HG03521 (cell line): ENCODE data around the gene CREB1.

ENCODE experiments used
- ATAC-seq: cut with Tn5 transposase; IDR thresholded peaks from one replicate; pipeline ENCODE4 v1.9.1; 2021; ENCODE audit warnings: mild to moderate bottlenecking, moderate library complexity; ENCODE audit not compliant: unreplicated experiment

Gene CREB1

DNA sequence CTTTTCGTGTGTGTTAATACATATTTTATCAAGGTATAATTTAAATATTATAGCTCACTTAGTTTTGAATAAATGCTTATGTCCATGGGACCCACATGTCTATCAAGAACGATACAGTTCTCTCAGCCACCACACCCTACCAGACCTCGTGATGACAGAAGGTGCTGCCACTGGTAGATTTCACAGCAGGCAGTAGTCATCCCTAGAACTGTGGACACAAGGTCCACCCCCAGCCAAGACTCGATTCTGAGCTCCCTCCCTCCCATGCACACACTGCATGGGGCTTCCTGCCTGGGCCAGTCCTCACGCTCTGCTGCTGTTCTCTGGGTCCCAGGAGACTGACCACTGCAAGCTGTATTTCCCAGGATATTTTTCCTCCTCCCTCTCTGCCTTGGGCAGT, 26.5 kb upstream of the CREB1 start:
- ATAC-seq: peak; percentile 76

DNA sequence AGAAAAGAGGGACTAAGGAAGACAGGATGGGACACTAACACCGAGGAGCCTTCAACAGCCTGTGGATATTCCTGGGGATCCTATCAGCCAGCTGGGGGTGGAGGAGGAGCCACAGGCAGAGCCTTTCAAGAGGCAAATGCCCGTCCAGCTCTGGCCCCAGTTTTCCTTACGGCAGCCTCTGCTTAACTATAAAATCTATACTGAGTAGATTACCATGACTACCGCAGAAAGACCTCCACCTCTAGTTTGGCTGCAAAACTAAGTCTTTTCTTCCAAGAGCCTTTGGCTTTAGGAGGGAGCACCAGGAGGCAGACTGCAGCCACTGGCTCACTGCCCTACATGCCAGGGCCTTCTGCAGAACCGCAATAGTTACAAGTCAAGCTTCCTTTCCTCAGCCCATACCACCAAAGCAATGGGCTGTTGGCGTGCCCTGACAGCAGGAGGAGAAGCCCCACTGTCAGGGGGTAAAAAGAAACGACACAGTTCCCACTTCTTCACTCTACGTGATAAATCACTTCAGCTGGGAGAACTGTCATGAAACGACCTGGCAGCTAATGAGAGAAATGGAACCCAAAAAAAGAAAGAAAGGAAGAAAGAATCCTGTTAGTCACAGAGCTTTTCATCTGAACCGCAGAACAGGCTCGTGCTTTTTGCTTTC, 25.1 kb upstream of the CREB1 start:
- no peak for ATAC-seq

DNA sequence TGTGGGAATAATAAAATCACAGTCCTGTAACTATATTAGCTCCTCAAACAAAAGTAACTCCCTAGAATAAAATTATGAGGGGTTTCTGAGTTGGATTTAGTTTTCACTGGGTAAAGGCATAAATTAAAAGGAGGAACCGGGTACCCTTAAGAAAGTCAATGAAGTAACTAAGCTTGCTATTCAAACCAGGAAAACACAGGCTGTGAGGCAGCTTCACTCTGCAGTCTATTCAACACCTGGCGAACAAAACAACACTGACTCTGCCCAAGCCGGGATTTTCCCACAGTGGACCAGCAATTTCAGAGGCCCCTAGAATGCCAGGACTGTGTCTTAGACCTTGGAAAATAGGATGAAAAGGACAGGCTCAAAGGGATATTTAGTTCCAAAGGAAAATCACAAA, 24.6 kb upstream of the CREB1 start:
- ATAC-seq: no peak

DNA sequence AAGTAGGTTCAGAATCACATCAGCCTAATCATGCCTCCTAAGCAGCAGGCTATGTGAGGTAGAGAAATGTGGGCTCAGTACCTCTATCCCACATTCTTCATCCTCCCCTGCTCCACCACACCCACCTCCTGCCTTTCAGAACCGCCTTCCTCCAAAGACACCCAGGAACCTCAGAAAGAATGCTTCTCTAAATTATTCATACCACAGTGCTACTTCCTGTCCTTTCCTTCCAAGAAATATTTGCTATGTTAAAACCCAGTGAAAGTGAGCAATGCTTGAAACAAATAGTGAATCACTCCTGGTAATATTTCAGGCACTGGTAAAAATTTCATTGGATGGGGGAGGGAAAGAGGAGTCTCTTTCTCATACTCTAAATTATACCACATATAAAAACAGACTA, 24.0 kb upstream of the CREB1 start:
- no peak for ATAC-seq

DNA sequence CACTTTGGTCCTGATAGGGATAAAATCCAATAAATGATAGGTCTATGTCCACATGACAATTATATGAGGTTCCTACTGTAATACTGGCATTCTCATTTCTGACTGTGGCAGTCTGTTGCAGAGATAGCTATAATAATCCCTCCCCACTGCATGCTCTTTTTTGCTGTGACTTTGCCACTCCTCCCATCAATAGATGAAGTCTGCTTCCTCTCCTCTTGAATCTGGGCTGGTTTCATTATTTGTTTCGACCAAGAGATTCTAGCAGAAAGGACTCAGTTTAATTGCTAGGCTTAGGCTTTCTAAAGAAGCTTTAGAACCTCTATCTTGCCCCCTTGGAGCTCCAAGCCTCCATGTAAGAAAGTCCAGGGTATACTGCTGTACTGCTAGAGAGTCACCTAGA, 23.3 kb upstream of the CREB1 start:
- peak; percentile 30 for ATAC-seq

DNA sequence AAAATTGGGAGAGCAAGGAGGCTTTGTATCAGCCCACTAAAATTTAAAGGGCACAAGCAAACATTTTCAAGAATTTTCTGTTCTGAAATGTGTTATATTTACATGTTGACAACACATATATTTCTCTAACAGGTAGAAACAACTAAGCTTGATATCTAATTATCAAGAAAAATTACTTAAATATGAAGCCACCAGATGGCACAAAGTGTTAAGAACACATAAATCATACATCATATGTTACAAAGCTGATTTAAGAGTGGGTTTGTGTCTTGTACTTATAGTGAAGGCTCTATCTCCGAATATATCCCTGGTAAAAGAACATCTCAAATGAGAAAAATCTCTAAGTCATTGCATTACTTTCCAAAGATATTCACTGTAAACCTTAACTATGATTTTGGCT, 19.6 kb upstream of the CREB1 start:
- ATAC-seq: no peak

DNA sequence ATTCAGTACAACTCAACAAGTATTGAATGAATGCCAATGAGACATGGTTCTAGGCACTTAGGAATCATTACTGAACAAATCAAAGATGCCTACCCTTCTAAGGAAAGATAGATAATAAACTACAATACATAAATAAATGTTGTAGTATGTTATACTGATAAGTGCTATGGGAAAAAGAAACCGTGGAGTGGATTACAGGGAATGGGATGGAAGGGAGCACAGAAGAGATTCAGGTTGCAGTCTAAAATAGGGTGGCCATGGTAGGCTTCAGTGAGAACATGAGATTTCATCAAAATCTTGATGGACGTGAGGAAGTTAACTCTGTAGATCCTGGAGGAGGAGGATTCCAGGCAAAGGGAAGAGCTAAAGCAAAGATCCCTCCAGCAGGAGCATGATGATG, 17.9 kb upstream of the CREB1 start:
- no peak for ATAC-seq

DNA sequence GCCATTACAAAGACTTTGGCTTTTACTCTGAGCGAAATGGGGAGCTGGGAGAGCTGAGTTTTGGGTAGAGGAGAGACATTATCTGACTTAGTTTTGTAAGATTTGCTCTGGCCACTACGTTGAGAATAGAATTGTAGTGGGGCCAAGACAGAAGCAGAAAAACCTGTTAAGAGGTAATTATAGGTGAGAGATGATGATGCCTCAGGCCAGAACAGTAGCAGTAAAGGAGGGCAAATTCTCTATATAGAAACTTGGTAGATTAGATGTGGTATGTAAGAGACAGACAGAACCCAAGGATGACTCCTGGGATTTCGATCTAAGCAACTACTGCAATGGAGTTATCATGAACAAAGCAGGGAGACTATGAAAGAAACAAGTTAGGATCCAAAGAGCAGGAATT, 17.4 kb upstream of the CREB1 start:
- ATAC-seq: no peak

DNA sequence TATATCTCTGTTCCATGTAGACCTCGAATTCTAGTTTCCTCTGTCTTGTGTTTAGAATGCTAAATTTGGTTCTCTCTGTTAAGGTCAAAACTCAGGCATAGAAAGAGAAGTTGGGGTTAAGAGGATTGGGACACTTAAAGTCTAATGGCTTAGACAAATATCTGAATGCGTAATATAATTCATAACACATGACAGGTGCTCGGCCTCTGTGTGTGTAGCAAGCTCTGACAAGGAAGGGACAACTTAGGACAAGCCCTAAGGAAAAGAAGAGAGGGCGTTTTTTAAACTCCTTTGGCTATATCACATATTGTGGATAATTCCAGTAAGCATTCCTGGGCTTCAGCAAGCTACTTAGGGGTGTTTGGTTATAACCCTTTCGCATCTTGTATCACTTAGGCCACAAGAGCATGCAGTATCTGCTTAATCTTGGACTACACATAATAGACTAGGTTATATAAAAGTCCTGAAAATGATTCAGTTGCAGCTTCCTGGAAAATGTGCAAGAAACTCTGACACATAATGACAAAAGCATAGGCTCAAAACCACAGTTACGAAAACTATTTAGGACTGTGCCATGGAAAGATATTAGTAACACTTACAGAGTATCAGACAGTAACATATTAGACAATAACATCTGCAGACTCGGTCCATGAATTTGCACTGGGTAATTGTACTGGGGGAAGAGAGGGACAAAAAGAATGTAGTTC, 16.1 kb upstream of the CREB1 start:
- ATAC-seq: no peak

DNA sequence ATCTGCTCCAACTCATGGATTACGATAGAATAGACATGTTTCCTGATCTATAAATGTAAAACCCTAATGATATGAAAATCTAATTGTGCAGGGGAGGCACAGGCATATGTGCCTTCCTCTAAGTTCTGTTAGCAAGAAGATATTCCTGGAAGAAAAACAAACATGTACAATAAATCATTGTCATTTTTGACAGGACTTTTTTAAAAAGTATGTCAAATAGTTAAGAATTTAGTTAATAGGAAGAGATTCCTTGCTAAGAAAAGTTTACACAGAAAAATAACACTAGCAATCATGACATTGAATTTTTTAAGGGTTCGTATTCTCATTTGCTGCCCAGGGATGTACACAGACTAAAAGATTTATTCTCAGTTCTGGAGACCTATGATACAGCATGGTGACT, 15.3 kb upstream of the CREB1 start:
- ATAC-seq: no peak

DNA sequence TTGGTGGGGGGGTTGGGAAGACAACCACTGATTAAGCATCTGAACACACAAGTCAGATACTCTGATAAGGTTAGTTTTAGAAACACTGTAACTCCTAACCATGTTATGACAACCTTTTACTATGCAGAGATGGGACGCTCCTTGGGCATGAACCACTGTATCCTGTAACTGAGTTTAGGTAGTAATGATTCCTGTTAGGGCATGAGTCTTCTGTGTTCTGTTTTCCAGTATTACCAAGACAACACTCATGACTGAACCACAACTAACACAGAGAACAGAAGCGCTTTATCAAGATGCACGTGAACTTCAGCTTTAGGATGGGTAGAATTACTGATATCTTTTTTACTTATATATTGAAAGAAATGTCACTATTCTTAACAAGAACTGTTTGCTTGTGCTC, 14.1 kb upstream of the CREB1 start:
- ATAC-seq: no peak

DNA sequence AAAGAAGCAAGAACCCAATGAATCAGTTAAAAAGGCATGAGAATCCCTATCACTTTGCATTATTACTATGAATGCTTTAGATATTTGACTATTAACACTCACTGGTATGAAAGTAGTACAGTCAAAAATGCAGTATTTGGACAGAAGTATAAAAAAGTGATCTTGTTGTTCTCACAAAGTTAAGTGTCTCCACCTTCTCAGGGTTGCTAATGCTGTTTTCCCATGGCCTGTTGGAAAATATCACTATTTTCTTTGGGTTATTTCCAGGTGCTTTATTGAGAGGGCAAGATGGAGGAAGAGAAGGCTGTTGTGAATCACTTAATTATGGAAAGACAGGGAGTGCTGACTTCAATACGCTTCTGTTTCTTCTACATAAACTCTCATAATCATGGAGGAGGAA, 13.6 kb upstream of the CREB1 start:
- no peak for ATAC-seq

DNA sequence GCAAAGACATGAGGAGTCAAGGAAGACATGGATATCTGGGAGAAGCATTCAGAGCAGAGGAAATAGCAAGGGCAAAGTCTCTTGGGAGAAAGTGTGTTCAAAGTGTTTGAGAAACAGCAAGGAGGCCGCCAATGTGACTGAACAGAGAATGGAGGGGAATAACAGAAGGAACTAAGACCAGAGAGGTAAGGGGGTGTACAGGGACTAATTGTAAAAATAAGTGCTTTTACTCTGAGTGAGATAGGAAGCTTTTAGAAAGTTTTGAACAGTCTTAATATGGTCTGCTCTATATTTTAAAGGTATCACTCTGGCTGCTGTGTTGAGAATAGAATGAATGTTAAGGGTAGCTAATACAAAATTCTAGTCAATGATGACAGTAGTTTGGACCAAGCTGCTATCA, 6.8 kb upstream of the CREB1 start:
- no peak for ATAC-seq

DNA sequence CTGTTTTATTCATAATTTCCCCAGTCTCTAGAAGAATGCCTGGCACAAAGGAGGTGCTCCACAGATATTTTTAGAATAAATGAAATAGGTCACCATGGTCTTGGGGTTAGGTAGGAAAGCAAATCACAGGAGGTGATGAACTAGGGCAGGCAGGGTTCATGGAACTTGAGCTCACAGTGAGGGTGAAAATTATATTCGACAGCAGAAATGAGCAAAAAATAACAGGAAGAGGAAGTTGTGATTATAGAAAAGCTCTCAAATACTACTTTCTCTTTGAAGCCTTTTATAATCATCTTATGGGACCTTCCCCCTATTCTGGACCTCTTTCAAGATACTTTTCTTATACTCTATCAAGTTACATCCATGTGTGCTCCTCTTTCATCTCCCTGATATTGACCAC, 4.5 kb upstream of the CREB1 start:
- no peak for ATAC-seq

DNA sequence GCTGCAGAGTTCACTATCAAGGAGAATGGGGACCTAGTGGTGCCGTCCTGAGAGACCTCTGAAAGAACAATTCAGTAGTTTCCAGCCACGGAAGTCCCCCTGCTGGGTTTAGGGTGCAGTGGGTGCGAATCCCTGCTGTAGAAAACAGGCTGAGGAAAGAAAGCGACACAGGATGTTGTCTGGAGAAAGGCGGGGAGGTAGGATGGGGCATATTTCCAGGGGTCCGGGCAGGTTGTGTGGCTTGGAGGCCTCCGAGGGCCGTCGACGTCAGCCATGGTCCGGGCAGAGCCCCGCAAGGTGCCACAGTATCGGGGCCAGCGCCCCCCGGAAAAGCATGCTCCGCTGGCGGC, 807 bp upstream of the CREB1 start:
- peak; percentile 3 for ATAC-seq

DNA sequence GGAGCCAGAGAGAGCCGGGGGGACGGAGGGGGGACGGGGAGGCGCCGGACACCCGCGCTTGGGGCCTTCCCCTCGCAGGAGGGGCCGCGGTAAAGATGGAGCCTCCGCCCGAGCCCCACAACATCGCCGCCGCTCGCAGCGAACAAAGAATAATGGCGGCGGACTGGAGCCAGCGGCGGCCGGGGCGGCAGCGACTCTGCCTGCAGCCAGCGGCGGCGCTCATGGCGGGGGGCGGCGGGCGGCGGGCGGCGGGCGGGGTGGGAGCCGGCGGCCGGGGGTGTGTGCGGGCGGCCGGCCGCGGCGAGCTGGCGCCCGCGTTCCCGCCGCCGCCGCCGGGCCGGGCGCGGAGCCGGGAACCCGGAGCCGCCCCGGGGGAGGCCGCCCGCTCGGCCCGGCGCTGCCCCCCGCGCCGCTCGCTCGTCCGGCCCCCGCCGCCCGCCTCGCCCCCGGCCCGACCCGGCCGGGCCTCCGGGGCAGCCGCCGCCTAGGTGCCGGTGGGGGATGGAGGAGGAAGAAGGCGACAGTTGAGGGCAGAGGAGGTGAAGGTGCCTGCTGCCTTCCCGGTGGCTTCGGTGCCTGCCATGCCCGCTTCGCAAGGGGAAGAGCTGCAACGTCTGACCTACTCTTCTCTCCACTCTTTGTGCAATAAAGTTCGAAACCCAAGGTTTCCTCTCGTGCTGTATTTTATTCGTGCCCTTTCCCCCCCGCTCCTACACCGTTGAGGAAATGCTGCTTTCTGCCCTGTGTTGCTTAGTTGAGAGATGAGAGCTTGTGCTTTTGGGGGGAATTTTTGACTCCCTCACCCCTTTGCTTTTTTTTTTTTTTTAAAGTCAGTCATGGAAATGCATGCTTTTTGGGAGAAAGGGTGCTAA, 634 bp downstream of the CREB1 start:
- ATAC-seq: peak; percentile 8

DNA sequence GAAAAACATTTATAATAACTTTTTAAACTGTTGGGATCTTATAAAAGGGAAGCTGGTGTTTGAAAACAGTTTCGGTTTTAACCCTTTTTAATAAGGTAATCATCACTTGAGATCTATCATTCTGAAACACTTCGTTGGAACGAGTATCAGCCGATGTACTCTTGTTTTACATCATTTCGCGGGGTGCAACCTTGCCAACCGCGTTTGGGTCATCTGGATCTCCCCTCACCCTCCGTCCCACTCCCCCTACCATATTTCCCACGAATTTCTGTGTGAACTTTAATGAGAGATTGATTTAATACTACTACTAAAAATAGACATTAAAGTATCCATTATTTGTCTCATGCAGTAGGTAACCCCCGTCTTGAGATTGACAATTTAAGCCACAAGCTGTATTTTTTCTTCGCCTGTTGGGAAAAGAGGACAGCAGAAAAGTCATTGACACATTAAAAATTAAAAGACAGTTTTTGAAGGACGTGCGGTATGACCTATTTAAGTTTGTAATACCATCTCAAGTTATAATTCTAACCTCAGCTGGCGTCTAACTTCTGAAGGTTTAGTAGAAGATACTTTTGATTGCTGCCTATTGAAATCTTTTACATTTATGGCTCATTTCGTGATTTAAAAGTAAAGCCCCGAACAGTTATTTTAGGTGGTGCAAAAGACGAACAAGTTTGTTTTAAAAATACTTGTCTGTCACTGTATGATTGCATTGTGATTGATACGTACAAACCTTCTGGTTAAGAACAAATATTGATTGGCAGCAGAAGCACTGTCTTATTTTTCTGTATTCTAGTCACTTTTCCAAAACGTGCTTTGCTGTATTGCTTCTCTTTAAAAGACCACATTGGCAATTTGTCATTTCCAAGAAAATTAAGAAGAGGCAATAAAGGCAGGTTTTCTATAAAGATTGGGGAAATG, 1.5 kb downstream of the CREB1 start:
- ATAC-seq: no peak

DNA sequence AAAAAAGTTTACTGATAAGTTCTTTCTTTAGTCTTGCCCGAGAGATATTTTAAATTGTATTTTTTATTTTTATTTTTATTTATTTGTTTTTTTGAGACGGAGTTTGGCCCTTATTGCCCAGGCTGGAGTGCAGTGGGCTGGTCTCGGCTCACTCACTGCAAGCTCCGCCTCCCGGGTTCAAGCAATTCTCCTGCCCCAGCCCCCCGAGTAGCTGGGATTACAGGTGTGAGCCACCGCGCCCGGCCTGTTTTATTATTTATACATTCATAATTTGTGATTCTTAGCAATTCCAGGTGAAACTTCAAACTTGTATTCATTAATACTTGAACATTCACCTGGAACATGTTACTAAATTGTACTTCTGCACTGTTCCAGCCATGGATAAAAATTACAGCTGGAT, 2.9 kb downstream of the CREB1 start:
- ATAC-seq: no peak

DNA sequence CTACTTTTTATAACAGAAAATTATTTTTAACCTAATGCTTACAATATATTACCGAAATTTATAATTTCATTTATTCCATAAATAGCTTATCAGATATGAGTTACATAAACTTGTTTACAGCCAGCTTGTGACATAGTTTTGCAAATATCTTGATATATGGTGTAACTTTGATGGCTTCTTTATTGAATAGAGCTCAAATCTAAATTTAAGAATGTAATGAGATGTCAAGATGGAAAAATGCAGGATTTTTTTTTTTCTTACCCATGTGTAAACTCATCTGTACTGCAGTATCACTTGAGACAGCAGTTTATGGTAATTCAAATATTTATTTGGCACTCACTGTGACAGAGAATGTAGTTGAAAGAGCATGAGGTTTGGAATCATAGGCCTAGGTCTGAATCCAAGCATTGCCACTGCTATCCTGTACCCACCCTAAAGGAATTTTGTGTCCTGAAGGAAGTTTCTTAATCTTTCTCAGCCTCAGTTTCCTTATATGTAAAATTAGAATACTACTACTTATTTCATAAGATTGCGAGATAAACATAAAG, 3.8 kb downstream of the CREB1 start:
- no peak for ATAC-seq

DNA sequence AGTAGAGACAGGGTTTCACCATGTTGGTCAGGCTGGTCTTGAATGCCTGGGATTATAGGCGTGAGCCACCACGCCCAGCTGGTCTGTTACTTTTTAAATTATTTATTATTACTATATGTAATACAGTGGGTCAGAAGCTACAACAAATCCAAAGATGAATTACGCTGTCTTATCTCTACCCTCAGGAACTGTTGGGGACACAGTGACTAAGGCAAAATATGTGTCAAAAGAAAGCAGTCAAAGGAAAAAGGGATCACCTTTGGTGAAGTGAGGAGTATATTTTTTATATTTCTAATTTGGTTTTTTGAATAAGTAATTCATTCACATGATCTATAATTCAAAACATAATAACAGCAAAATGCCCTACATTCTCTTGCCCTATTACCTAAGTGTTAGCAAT, 4.7 kb downstream of the CREB1 start:
- no peak for ATAC-seq

DNA sequence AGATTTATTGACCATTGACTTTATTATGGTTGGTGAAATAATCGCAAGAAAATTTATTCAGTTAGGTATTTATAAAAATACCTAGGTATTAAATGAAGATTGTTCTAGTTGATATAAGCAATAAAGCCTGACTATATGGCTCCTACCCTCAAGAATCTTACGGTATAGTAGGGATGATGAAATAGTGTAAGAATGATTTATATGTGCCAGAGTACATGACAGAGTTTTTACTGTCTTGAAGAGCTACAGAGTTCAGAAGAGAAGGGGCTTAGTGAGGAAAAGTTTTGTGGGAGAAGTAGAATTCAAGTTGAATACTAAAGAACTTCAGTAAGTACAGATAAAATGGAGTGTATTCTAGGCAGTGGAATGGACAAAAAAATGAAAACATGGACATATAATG, 9.7 kb downstream of the CREB1 start:
- ATAC-seq: no peak
